Fibroblast of the aortic adventitia (primary cell): ENCODE measurements around the gene GPAM. TPM values are rescaled to one million over a fixed set of nuclear protein-coding genes. Genes with fewer than 3 reads are reported as not detected.
A peak's percentile ranks its signal among the peaks of the same experiment; 100 is the strongest.
"Not testable (repeated sequence)": the region's sequence is repeated elsewhere in the genome, so short reads cannot be mapped to it uniquely, and the experiment has no call there.

Experiments
- DNase-seq: peaks from one replicate; pipeline ENCODE4 v3.0.0-alpha.2; 2010; ENCODE audit warnings: low read depth
- H3K4me3 ChIP-seq: 2 replicates; pipeline ENCODE4 v1.5.1; 2011; ENCODE audit warnings: low read depth, mild to moderate bottlenecking, control low read depth, low read length, moderate library complexity
- CTCF ChIP-seq: IDR thresholded peaks from 2 replicates; pipeline ENCODE4 v1.5.1; 2011; ENCODE audit warnings: mild to moderate bottlenecking, low read length, control low read depth, inconsistent platforms; ENCODE audit not compliant: insufficient read depth
- total RNA-seq: library from RNA; depleted of rRNA; stranded (reverse); fragments of >200 nt; gene quantifications from 2 replicates; pipeline ENCODE4 v1.2.3, GENCODE V29; 2012; ENCODE audit warnings: low replicate concordance

GPAM gene
- total RNA-seq, 1 donor = 10.9 TPM

GRCh38 chr10:112229096-112229495 lies 45.5 kb upstream of the GPAM start:
- no peak for DNase-seq
- no peak overlapping the region for H3K4me3 ChIP-seq
- TF ChIP-seq CTCF = no peak

GRCh38 chr10:112228366-112229088 lies 45.0 kb upstream of the GPAM start:
- DNase-seq = not testable (repeated sequence)

GRCh38 chr10:112227331-112227987 lies 43.9 kb upstream of the GPAM start:
- no peak overlapping the region for H3K4me3 ChIP-seq
- peak; percentile 64 for DNase-seq
- TF ChIP-seq CTCF = no peak

More at GRCh38 chr10:112228366-112229088, 45.0 kb upstream of the GPAM start:
- H3K4me3 ChIP-seq = not testable (repeated sequence)

- no peak for TF ChIP-seq CTCF
- no peak for DNase-seq
- H3K4me3 ChIP-seq = no peak overlapping the region
Measured at GRCh38 chr10:112226439-112227248, 43.1 kb upstream of the GPAM start.

- TF ChIP-seq CTCF = no peak
Measured at GRCh38 chr10:112225771-112226438, 42.3 kb upstream of the GPAM start.

GRCh38 chr10:112224933-112225529 lies 41.5 kb upstream of the GPAM start:
- DNase-seq = no peak
- H3K4me3 ChIP-seq = no peak overlapping the region
- no peak for TF ChIP-seq CTCF

More at GRCh38 chr10:112225771-112226438, 42.3 kb upstream of the GPAM start:
- no peak for DNase-seq
- H3K4me3 ChIP-seq = no peak overlapping the region
